Hepatocyte (in vitro differentiated cells): ENCODE results near the gene PRRT1B.

Experiments
- CTCF ChIP-seq: fragments of 200-600 bp; sonication (generic); IDR thresholded peaks from 2 replicates; pipeline ENCODE4 v1.5.1; 2016; ENCODE audit warnings: antibody characterized with exemption, mild to moderate bottlenecking; ENCODE audit not compliant: poor library complexity
- EZH2 ChIP-seq: fragments of 200-600 bp; sonication (generic); IDR thresholded peaks from 2 replicates; pipeline ENCODE4 v1.6.1; 2016; ENCODE audit warnings: antibody characterized with exemption, mild to moderate bottlenecking, borderline replicate concordance
- EZH2phosphoT487 ChIP-seq: fragments of 200-600 bp; sonication (generic); IDR thresholded peaks from one replicate; pipeline ENCODE4 v1.6.1; 2018; ENCODE audit warnings: antibody characterized with exemption, mild to moderate bottlenecking, low read depth, moderate library complexity; ENCODE audit not compliant: unreplicated experiment, severe bottlenecking

- TF ChIP-seq CTCF (no peak), EZH2 (no peak), EZH2phosphoT487 (no peak)
These were observed 62.3 kb downstream of the PRRT1B start for GRCh38 chr9:131607591-131607990.
